ENCODE results near the gene TMEM94.

- TF ChIP-seq POLR2A (IDR thresholded peaks at IDR 0.05; ENCODE audit: control extremely low read depth in 1 of 2, low read depth in 2 of 2, low read length in 2 of 2) (no peak), CTCF (IDR thresholded peaks at IDR 0.05; ENCODE audit: control extremely low read depth in 1 of 3, insufficient read depth in 1 of 3, low read depth in 1 of 3, low read length in 3 of 3) (no peak), TCF12 (IDR thresholded peaks at IDR 0.05; ENCODE audit: low read depth, low read length) (no peak), CREB1 (IDR thresholded peaks at IDR 0.05) (no peak), EP300 (IDR thresholded peaks at IDR 0.05; ENCODE audit: borderline replicate concordance in 1 of 2, low read depth in 2 of 2, low read length in 2 of 2) (no peak), SIN3A (conservative IDR thresholded peaks at IDR 0.05 in 1 of 2, IDR thresholded peaks at IDR 0.05 in 1 of 2; ENCODE audit: low read depth in 1 of 2, low read length in 2 of 2) (no peak), EZH2 (IDR thresholded peaks at IDR 0.05; ENCODE audit: low read depth, low read length, severe bottlenecking) (no peak), RFX5 (IDR thresholded peaks at IDR 0.05; ENCODE audit: borderline replicate concordance, low read depth, low read length) (no peak), JUND (IDR thresholded peaks at IDR 0.05; ENCODE audit: low read length) (no peak)
- TF ChIP-seq, protein P1, sequence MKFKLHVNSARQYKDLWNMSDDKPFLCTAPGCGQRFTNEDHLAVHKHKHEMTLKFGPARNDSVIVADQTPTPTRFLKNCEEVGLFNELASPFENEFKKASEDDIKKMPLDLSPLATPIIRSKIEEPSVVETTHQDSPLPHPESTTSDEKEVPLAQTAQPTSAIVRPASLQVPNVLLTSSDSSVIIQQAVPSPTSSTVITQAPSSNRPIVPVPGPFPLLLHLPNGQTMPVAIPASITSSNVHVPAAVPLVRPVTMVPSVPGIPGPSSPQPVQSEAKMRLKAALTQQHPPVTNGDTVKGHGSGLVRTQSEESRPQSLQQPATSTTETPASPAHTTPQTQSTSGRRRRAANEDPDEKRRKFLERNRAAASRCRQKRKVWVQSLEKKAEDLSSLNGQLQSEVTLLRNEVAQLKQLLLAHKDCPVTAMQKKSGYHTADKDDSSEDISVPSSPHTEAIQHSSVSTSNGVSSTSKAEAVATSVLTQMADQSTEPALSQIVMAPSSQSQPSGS (IDR thresholded peaks at IDR 0.05; ENCODE audit: low read length): no peak
These were observed 39.3 kb upstream of the TMEM94 start for GRCh38 chr17:75417054-75417580.

All from H1 (cell line).